ENCODE data around the gene CHGA. TPM values are rescaled to one million over a fixed set of nuclear protein-coding genes. Genes with fewer than 3 reads are reported as not detected.
A peak's percentile ranks its signal among the peaks of the same experiment; 100 is the strongest.

The CHGA gene
- total and polyA plus RNA-seq, 10 donors, result 0.09 to 0.20 TPM; not detected in 8

- Histone ChIP-seq H3K36me3 (peaks cover 0 to 23% (median 2%) of the 10 kb centered on the region in 6 donors), H3K4me3 (no peak overlapping the region), H3K27ac (no peak overlapping the region), H3K9me3 (no peaks in the 10 kb centered on the region), H3K27me3 (replicated peaks in 1 of 7) (peaks cover 0 to under 1% (median 0%) of the 10 kb centered on the region in 7 donors), H3K4me1 (peaks cover 0 to 9% (median 0%) of the 10 kb centered on the region in 6 donors)
- WGBS, 5 donors, result 71 to 83% (median 79%) methylated on average over 8 of the region's 8 CpGs
- TF ChIP-seq POLR2A (IDR thresholded peaks at IDR 0.05) (no peak), POLR2AphosphoS5 (IDR thresholded peaks at IDR 0.05) (no peak)
- TF ChIP-seq, protein P1, sequence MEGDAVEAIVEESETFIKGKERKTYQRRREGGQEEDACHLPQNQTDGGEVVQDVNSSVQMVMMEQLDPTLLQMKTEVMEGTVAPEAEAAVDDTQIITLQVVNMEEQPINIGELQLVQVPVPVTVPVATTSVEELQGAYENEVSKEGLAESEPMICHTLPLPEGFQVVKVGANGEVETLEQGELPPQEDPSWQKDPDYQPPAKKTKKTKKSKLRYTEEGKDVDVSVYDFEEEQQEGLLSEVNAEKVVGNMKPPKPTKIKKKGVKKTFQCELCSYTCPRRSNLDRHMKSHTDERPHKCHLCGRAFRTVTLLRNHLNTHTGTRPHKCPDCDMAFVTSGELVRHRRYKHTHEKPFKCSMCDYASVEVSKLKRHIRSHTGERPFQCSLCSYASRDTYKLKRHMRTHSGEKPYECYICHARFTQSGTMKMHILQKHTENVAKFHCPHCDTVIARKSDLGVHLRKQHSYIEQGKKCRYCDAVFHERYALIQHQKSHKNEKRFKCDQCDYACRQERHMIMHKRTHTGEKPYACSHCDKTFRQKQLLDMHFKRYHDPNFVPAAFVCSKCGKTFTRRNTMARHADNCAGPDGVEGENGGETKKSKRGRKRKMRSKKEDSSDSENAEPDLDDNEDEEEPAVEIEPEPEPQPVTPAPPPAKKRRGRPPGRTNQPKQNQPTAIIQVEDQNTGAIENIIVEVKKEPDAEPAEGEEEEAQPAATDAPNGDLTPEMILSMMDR (IDR thresholded peaks at IDR 0.05 in 8 of 11, conservative IDR thresholded peaks at IDR 0.05 in 3 of 11), result no peak
- intact Hi-C loops (cut with DNase I; ENCODE audit: low total_unique reads), result no loop called here
- DNase-seq, result no peak
Observed at GRCh38 chr14:92930737-92931602, 8.0 kb downstream of the CHGA start.

GRCh38 chr14:92931681-92932447 lies 8.9 kb downstream of the CHGA start:
- H3K4me1 ChIP-seq, result peaks cover 0 to 9% (median 0%) of the 10 kb centered on the region in 6 donors

GRCh38 chr14:92932448-92933395 lies 9.8 kb downstream of the CHGA start:
- Histone ChIP-seq H3K4me1 (peaks cover 0 to 5% (median 0%) of the 10 kb centered on the region in 6 donors), H3K36me3 (peaks cover 0 to 40% (median 17%) of the 10 kb centered on the region in 6 donors), H3K4me3 (no peak overlapping the region), H3K27me3 (replicated peaks in 1 of 7) (no peaks in the 10 kb centered on the region), H3K9me3 (no peaks in the 10 kb centered on the region), H3K27ac (no peak overlapping the region)
- intact Hi-C loops (cut with DNase I; ENCODE audit: low total_unique reads), result no loop called here
- no peak for TF ChIP-seq POLR2A (IDR thresholded peaks at IDR 0.05)
- TF ChIP-seq, protein P1 (IDR thresholded peaks at IDR 0.05 in 8 of 11, conservative IDR thresholded peaks at IDR 0.05 in 3 of 11), result no peak
- no peak for TF ChIP-seq POLR2AphosphoS5 (IDR thresholded peaks at IDR 0.05)
- 85 to 94% (median 88%) methylated on average over 23 to 35 of the region's 35 CpGs for WGBS, 5 donors
- DNase-seq, result no peak

More at GRCh38 chr14:92931681-92932447, 8.9 kb downstream of the CHGA start:
- Histone ChIP-seq H3K9me3 (no peaks in the 10 kb centered on the region), H3K4me3 (no peak overlapping the region), H3K36me3 (peaks cover 0 to 32% (median 10%) of the 10 kb centered on the region in 6 donors), H3K27me3 (replicated peaks in 1 of 7) (no peaks in the 10 kb centered on the region), H3K27ac (no peak overlapping the region)
- DNase-seq, result no peak
- TF ChIP-seq POLR2A (IDR thresholded peaks at IDR 0.05) (no peak), POLR2AphosphoS5 (IDR thresholded peaks at IDR 0.05) (peak in 1 of 3 donors; percentile 11)
- 85 to 94% (median 90%) methylated on average over 14 to 18 of the region's 18 CpGs for WGBS, 5 donors
- intact Hi-C loops (cut with DNase I; ENCODE audit: low total_unique reads), result no loop called here

DNA sequence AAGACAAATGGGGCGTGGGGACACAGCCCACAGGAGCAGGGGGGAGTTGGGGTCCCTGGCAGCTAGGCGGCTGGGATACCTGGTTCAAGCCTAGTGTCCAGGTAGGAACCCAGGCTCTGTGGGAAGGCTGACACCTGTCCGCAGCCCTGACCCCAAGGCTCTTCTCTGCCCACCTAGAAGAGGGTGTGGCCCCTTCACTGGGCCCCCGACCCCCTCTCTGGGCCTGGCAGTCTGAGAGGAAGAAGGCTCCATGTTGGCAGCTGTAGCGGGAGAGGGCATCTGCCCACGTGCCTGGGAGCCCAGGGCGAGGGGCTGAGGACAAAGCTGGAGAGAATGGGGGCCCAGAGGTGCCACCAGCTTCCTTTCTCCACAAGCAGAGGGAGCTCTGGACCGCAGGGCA lies 10.5 kb downstream of the CHGA start:
- 80 to 86% (median 84%) methylated on average over 6 to 8 of the region's 8 CpGs for WGBS, 5 donors
- DNase-seq, result no peak

More for the DNA sequence above, 10.5 kb downstream of the CHGA start:
- intact Hi-C loops (cut with DNase I; ENCODE audit: low total_unique reads), result no loop called here
- no peak overlapping the region for H3K27ac ChIP-seq
- H3K36me3 ChIP-seq, result peaks cover 0 to 48% (median 20%) of the 10 kb centered on the region in 6 donors
- TF ChIP-seq POLR2AphosphoS5 (IDR thresholded peaks at IDR 0.05), result no peak
- TF ChIP-seq, protein P1 (IDR thresholded peaks at IDR 0.05 in 8 of 11, conservative IDR thresholded peaks at IDR 0.05 in 3 of 11), result no peak
- no peaks in the 10 kb centered on the region for H3K27me3 ChIP-seq (replicated peaks in 1 of 7)
- no peaks in the 10 kb centered on the region for H3K9me3 ChIP-seq
- no peak overlapping the region for H3K4me3 ChIP-seq
- H3K4me1 ChIP-seq, result no peaks in the 10 kb centered on the region
